Activated naive CD4-positive, alpha-beta T cell treated with Interleukin-2 at 50 U/mL for 16 hours (primary cell): Measurements from ENCODE around the gene ADGRB3.

Experiments
- DNase-seq: peaks from one replicate; pipeline ENCODE4 v3.0.0-alpha.2; 2020

ADGRB3 gene

DNA sequence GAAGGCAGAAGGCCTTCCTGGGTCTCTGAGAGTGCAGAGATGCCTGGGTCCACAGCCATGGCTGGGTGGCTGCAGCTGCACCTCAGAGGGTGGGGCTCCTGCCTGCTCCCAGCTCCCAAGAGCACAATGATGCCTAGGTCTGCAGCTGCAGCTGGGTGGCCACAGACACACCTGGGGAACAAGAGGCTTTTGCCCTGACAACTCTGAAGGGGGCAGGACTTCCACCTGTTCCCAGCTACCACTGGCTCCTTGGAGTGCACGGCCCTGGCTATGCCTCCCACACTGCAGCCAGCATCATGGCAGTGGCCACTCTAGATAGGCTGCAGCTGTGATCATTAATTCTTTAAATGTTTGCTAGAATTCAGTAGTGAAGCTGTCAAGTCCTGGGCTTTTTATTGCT lies 511.3 kb downstream of the ADGRB3 start:
- DNase-seq, result no peak

DNA sequence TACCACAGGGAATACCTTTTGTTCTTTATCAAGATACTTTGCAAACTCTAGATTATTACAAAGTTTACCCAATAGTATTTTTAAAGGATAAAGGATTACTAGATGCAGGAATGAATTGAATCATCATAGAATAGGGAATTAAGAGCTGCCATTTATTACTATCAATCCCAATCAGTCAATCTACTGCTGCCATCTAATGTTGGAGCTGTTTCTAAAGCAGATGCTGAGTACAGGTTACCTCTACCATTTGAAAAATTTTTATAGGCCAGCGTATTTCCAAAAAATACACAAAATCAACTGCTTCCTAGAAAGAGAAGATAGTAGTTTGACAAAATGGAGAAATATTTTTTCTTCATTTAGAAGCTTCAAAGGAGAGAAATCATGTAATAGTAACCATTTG lies 520.4 kb downstream of the ADGRB3 start:
- no peak for DNase-seq

DNA sequence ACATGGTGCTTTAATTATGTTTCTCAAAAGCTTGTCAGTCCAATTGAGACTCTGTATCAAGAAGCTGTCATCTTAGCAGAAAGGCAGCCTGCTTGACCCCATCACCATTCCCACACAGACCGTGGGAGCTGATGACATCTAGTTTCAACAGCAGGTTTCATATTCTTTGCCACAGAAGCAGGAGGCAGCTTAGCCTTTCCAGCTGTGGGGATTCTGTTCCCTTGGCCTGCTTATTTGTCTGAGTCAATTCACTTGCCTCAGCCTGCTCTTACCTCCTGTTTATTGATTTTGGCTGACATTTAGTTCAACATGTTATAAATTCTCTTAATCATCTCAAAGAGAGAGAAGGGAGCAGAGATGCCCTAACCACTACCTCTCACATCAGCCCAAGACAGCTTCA lies 527.7 kb downstream of the ADGRB3 start:
- DNase-seq, result no peak

DNA sequence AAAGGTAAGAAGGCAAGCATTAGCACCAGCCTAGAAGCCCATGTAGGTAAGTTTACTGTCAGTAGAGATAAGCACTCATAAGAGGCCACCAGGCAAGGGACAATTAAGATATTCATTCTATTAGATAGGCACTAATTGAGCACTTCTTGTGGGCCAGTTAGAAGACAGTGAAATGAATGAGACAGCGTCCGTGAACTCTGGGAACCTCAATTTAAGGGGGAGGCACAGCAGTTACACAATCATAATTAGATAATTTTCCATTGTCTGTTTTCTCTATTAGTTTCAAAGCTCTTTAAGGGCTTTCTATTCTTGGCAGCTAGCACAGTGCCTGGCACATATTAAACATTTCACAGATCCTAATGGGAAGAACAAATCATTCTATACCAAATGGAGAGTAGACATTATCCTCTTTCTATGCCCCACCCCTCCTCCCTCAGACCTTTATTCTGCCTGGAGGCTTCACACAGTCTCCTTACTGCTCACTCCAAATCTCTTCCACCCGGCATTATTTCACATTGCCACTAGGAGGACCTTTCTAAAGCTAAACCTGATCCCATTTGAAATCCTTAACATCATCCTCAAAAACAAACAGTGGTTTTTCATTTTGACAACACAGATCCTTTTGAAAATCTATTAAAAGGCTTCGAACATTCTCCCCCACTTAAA lies 529.6 kb downstream of the ADGRB3 start:
- DNase-seq, result no peak

DNA sequence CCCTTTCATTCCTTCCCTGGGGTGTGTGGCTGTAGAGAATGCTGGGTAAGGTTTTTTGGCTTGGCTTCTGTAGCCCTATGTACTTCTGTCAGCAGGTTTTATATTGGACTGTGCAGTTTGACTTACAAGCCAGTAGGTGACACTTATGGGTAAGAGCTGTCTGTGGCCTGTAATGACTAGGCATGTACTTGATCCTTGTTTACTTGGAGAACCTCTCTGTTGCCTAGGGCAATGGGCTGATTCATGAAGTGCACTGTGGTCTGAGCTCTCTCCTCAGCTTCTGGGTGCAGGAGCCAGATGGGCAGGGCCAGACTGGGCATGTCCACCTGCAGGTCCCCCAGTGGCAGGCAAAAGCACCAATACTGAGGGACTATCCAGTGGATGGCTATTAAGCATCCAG lies 544.6 kb downstream of the ADGRB3 start:
- no peak for DNase-seq

DNA sequence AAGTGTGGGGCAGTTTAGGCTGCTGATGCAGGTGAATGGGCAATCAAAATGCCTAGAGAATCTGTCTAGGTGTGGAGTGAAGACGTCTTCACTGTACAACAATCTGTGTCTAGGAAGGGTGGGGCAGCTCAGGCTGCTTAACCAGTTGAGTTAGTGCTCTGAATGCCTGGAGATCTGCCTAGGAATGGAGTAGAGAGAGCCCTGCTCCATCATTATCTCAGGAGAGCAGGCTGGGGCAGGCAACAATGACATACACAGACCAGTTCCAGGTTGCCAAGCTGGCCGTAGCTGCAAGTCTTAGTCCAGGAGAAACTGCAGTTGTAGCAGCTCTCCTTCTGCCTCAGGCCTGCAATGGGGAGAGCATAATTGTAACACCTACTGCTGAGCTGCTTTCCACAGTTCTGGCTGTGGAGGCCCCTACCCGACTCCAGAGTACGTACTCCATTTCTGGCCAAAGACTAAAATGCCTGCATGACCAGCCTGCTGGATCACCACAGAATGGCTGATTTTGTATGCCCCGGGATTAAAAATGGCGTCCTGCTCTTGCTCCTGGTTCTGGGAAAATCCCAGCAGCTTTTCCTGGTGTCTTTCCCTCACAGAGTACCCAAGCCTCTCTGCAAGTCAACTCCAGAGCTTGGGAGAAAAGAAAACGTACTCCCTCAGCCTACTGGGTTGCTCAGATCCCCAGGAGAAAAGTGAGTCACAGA lies 545.4 kb downstream of the ADGRB3 start:
- DNase-seq, result no peak

DNA sequence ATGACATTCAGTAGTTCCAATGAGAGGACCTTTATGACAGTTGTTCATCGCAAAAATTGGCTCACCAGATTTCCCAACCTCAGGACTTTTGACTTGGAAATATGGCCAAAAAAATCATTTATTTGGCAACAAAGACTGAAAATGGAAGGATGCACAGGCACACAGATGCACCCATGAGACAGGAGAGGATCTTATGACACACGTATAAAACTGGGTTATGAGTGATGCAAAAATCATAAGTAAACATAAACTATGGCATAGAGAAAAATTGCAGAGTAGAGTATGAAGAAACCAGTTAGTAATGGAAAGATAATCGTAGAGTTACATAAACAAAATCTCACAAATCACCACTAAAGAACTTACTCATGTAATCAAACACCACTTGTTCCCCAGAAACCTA lies 546.9 kb downstream of the ADGRB3 start:
- DNase-seq, result no peak

DNA sequence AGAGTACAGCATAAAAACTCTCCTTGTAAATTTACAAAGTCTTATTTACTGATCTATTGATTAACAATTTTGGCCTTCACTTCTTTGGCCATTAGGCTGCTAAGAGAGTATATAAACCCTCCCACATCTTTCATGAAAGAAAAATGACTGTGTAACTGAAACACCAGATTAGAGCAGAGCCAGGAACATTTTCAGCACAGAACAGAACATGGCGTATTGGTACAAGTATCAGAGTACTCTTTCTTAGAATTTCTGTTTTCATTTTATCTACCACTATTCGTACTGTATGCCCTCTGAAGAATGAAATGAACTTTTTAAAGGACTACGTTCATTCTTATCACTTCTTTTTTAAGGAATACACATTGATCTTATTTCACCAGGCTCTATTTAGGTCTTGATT lies 550.2 kb downstream of the ADGRB3 start:
- DNase-seq, result no peak

DNA sequence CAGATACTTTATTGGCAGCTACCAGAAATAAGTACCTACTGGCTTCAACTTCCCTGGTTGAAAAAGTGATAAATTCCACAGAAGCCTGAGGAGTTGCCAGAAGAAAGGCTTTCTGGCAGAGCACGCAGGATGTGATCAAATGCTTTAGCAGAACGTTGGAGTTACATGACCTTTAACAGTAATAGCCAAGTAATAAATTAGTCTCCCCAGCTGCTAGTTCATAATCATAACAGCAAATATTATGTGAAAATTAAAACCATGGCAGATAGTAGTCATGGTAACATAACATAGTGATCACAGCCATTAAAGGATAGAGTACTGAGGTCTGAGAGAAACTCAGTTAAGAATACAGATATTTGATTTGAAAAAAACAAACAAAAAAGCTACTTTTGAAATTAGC lies 567.7 kb downstream of the ADGRB3 start:
- DNase-seq, result no peak

DNA sequence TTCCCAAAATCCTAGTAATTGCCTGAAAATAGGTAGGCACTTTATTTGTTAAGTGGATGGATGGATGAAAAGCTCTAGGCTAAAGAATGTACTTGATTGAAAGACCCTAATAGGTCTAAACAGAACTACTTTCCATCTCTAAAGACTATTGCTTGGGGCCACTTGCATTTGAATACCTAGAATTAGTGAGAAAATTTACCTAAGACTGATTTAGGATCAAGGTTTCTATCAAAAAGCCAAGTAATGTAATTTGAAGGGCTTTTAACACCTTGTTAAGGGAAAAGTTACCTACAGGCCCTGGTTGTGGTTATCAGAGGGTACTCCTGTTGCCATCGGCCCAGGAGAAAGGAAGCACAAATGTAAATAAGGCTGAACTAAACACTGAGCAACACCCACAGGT lies 581.0 kb downstream of the ADGRB3 start:
- no peak for DNase-seq

DNA sequence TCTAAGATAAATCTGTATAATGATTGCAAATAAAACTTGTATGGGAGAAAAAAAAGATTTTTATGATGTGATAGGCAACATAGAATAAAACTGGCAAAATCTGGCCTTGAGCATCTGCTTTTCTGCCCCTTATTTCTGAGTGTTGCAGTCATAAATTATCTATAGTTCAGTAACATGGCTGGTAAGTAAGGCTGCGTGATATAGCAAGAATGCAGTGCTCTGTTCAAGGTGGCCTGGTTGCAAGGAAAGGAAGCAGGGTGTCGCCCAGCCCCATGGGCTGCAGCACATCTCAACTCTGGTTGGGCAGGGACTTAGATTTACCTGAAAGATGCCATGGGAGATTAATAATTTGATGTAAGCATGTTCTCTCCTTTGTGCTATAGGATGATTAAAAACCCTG lies 582.3 kb downstream of the ADGRB3 start:
- no peak for DNase-seq

DNA sequence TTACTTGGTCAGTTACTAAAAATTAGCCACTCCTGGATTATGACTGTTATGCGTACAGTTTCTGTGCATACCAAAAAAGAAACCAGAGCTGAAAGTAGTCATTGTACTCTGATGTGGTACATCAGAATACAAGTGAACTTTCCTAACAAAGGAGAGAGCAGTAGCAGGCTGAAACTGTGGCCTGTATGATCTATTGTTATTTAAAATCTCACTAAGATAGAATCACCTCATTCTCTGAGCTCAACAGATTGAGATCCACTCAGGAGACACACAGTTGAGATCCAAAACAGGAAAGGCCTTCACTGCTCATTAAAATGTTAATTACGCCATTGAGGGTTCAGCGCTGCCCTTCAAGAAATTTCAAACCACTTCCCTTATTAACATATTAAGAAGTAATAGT lies 585.3 kb downstream of the ADGRB3 start:
- no peak for DNase-seq

DNA sequence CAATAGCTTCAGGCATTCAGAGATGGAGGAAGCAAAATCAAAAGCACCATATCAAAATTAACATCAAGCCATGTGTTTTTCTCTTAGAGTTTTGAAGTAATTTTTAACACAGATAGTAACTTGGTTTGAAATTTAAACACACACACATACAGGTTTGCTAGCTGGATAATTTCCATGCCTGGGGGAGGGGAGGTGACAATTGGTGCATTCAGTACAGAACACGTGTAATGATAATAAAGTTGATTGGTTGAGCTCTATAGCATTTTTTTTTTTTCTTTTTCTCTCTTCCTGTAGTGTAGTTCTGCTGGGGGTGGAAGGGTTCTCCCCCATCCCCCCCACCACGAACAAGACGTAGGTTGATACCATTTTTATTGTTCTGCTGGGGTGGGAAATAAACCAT lies 596.9 kb downstream of the ADGRB3 start:
- no peak for DNase-seq

DNA sequence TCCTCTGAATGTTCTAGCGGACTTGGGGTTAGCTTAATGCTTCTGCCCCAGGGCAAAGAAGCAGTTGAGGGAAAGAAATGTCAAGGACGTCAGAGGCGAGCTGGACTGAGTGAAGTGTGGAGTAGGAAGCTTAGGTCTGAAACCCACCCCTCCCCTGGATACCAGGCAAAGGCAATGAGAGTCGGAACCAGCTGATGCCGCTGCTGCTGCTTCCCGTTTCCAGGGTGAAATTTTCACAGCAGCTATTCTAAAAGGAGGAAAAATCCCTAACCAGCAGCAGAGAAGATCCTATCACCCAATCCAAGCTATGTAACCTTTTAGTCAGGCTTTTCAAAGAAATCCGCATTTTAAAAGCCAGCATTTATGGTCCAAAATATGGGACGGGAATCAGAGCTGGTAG lies 597.4 kb downstream of the ADGRB3 start:
- no peak for DNase-seq

DNA sequence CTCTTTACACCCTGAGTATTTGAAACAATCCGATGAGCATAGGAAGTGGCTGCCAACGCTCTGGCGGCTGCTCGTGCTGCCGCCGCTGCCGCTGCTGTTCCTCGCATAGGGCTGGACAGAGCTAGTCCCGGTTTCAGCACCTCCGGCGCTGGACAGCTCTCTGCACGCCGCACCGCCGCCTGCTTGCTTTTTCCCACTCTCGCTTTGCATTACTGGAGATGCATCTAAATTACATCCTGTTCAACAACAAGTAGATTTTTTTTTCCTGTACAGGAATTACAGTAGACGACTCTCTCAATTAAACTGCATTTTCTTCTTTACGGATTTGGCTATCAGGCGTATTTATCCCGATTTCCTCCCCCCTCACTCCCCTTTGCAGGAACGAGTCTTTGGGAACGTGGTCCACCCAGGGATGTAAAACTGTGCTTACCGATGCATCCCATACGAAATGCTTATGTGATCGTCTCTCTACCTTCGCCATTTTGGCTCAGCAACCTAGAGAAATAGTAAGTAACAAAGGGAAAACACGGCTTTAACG lies 597.9 kb downstream of the ADGRB3 start:
- DNase-seq, result peak; percentile 38

DNA sequence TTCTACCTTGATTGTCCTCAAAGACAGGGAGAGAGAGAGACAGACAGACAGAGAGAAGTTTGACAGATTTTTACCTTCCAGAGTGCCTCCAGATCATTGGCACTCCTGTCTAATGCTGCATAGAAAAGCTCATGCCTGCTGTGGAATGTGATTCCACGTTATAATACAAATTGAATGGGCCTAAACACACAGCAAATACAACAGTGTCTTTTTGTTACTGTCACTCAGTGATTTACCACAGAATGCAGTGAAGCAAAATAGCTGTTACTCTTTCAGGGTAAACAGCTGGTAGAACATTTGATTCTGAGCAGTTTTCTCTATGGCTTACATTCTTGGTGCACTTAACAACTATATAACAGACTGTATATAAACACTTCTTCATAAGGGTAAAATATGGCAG lies 603.0 kb downstream of the ADGRB3 start:
- no peak for DNase-seq

DNA sequence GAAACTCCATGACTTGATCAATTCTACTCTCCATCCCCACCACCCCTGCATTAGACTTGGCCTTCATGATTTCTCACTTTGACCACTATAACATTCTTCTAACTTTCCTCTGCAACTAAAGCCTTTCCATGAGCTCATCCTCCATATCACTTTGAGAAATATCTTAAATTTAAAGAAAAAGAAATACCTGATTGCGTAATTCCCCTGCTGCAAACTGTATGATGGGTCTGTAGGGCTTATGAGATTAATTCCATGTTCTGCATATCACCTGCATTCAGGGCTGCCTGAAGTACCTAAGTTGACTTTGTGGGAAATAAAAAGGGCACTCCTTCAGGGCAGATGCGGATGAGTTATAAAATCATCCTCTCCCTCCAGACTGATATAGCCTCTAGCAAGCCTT lies 611.9 kb downstream of the ADGRB3 start:
- no peak for DNase-seq

DNA sequence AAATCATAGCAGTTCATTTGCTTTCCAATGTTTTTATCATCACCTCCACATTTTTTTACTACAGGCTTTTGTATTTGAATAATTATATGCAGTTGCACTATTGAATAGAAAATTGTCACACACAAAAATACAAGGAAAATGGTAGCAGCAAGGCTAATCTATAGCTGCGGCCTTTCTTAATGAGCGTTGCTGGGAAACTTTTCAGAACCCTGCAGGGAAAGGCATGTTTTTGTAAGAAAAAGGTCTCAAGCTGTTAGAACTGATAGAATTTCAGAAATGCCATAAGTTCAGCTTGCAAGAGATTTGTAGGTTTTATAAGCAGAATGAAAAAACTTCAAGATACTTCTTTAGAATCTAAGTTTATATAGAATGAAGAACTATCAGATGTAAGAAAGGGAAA lies 625.9 kb downstream of the ADGRB3 start:
- no peak for DNase-seq

DNA sequence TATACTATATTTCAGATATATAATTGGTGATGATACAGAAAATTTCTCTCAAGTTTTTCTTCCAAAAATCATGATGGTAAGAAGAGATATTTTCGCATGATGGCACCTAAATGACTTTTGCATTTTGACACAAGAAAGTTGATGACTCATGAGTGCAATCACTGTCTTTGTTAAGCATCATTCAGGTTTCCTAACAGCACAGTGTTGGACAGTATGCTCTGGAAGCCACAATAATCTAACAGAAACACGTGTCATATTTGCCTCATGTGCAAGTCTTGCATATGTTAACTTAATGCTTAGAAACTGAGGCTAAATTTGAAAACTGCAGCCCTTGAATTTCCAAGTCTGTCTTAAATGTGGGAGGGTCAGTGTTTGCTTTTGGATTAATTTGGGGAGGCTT lies 628.2 kb downstream of the ADGRB3 start:
- no peak for DNase-seq

DNA sequence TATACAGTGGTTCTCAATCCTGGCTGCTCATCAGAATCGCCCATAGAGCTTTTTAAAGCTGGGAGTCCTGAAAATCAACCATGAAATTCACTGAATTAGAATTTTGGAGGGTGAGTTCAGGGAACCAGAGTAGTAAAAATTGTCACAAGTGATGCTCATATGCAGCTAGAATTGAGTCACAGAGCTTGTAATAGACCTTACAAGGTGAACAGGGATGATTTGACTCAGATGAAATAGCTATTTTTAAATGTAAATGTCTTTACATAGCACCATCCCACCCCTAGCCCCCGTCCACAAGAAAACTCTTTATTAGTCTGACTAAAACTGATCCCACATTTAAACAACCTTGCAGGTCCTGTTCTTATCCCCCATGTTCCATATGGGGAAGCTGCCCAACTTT lies 630.0 kb downstream of the ADGRB3 start:
- no peak for DNase-seq

DNA sequence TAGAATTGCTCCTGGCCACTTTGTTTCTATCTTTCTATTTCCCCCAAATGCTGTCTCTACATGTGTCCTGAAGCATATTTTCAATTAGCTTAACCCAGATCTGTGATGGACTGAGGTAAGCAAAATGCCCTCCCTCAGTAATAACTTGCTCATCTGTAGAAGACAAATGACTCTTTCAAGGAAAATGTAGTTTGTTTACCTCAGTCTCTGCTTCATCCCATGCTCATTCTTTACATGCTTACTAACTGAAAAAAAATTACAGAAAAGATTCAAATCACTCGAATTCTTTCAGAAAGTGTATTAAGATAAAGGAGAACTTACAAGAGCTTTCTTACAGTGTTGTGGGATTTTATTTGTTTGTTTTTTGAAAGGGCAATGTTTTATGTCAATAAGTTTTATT lies 630.6 kb downstream of the ADGRB3 start:
- DNase-seq, result no peak

DNA sequence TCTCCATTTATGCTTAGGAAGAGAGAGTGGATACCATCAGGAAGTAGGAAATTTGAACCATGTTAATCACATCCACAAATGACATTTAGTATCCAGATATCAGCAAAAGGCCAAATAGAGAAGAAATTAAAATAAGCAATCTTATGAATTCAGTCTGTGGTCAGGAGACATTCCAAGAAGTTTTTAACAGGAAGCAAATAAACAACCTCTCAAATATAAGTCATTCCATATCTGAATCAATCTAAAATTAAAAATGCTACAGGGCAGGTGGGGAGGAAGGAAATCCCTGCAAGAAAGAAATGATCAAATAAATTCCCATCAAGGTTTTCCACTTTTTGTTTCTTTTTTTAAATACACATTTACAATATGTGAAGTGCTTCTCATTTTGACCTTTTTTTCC lies 641.1 kb downstream of the ADGRB3 start:
- DNase-seq, result no peak

DNA sequence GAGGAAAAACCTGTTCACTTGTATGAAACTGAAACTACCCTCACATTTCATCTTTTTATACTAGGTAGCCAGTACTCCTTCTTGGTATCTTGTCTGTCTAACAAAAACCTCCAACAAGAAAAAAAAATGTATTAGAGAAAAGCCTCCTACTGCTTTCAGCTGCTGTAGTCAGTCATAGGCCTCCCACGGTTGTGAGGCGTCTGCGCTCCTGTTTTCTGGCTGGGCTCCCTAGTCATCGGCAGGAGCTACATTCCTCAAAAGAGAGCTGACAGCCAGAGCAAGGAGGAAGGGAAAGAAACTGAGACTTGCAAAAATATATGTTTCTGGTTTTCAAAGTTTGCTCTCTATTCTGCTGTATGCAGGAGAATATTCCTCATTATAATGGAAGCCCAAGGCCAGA lies 644.7 kb downstream of the ADGRB3 start:
- DNase-seq, result no peak

DNA sequence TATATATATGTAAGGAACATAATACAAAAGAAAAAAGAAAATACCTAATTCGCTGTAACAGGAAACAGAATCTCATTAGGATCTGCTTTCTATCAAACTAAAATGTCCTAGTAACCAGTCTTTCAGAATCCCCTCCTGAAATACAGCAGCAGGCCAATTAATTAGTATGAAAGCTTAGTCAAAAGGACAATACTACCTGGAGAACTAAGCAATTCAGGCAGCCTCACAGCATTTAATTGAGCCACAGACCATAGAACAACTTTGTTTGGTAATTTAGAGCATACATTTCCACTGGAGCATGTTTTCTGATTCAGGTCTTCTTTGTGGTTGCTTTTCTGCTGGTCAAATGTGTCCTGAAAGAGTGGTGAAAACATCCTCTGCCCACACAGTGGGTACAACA lies 645.8 kb downstream of the ADGRB3 start:
- no peak for DNase-seq

DNA sequence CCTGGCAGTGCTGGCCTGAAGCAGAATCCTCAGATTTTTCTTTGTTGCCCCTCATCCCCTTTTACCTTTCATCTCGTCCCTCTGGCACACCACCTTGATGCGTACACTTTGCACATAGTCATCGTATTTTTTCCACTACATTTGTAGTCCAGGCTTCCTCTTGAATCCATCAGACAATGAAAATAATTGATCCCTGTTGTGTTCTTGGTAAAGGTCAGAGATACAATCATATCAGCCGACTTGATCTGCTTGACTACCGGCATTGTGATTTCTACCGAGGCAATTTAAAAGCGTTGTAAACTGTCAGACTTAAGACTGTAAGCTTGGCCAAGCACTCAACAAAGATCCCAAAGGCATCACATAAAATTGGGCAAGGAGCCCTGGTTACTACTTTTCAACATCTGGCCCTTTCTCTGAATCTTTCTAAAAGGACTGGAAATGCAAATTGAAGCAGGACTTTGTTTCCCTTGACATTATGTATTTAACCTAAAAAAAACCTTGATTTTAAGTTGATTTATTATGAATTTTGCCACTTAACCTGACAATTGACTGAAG lies 649.2 kb downstream of the ADGRB3 start:
- DNase-seq, result no peak
